ENCODE measurements around the gene TWIST2.

The TWIST2 gene

DNA sequence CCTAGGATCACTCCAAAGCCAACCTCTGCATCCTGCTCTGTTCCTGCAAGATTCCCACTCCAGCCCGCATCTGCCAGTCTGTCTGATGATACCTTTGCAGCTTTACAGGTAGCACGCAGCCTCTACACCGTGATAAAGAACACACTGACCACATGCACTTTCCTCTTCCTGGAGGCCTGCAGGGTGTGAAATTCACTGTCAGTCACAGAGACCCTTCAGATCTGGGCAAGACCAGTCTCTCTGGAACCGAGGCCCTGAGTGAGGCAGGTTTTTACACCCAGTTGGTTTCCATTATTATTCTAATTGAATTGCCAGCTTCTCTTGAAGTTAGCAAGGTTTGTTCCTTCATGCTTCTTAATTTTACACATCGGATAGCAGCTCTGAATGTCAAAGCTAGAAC is 30.5 kb upstream of the TWIST2 start:
- peaks cover 54% of the 10 kb centered on the region for H3K27me3 ChIP-seq (ENCODE audit: control insufficient read depth, insufficient read depth, low read length)
- no peak overlapping the region for H3K4me3 ChIP-seq (ENCODE audit: low read length)
- no peaks in the 10 kb centered on the region for H3K4me1 ChIP-seq (ENCODE audit: control insufficient read depth, insufficient read depth, low read length)
- no peak overlapping the region for H3K9ac ChIP-seq (ENCODE audit: low read depth, low read length)
- H3K9me3 ChIP-seq (replicated peaks; ENCODE audit: low read length): no peaks in the 10 kb centered on the region
- H3K4me2 ChIP-seq (ENCODE audit: low read length): no peak overlapping the region
- no peaks in the 10 kb centered on the region for H3K36me3 ChIP-seq (ENCODE audit: insufficient read depth, low read length)

DNA sequence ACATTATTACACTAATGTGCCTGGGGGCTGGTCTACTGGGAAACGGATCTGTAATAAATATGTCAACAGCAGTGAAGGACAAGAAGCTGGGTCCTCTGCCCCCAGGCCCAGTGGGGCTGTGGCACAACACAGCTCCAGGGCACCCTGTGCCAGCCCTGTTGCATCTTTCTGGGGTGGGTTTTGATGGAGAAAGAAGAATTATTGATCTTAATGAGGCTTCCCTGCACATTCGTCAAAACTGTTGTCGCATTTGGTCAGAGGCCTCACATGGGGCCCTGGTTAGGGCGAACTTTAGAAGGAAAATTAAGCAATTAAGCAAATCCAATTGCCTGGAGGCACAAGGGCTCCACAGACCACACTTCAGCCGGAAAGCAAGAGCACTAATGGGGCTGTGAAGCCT is 30.0 kb upstream of the TWIST2 start:
- H3K27me3 ChIP-seq (ENCODE audit: control insufficient read depth, insufficient read depth, low read length): peaks cover 58% of the 10 kb centered on the region
- no peak overlapping the region for H3K4me3 ChIP-seq (ENCODE audit: low read length)

DNA sequence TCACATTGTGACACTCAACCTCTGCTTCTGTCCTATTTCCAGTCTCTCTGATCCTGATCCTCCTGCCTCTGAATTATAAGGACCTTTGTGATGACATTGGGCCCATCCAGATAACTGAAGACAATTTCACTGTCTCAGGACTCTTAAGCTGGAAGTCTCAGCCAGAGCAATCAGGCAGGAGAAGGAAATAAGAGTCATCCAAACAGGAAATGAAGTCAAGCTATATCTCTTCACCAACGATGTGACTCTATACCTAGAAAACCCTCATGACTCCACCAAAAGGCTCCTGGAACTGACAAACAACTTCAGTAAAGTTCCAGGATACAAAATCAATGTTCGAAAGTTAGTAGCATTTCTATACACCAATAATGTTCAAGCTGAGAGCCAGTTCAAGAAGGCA is 29.3 kb upstream of the TWIST2 start:
- H3K4me3 ChIP-seq (ENCODE audit: low read length): no peak overlapping the region
- H3K27me3 ChIP-seq (ENCODE audit: control insufficient read depth, insufficient read depth, low read length): peaks cover 63% of the 10 kb centered on the region
- no peak overlapping the region for H3K4me2 ChIP-seq (ENCODE audit: low read length)
- H3K4me1 ChIP-seq (ENCODE audit: control insufficient read depth, insufficient read depth, low read length): no peaks in the 10 kb centered on the region
- no peak overlapping the region for H3K9ac ChIP-seq (ENCODE audit: low read depth, low read length)
- H3K36me3 ChIP-seq (ENCODE audit: insufficient read depth, low read length): no peaks in the 10 kb centered on the region
- no peaks in the 10 kb centered on the region for H3K9me3 ChIP-seq (replicated peaks; ENCODE audit: low read length)

More for the DNA sequence above, 30.0 kb upstream of the TWIST2 start:
- Histone ChIP-seq H3K4me2 (ENCODE audit: low read length) (no peak overlapping the region), H3K4me1 (ENCODE audit: control insufficient read depth, insufficient read depth, low read length) (no peaks in the 10 kb centered on the region), H3K36me3 (ENCODE audit: insufficient read depth, low read length) (no peaks in the 10 kb centered on the region), H3K9me3 (replicated peaks; ENCODE audit: low read length) (no peaks in the 10 kb centered on the region), H3K9ac (ENCODE audit: low read depth, low read length) (no peak overlapping the region)

- H3K4me2 ChIP-seq (ENCODE audit: low read length): no peak overlapping the region
Measured at GRCh38 chr2:238820197-238820596, 27.7 kb upstream of the TWIST2 start.

GRCh38 chr2:238820916-238821315 is 27.0 kb upstream of the TWIST2 start:
- no peak overlapping the region for H3K4me2 ChIP-seq (ENCODE audit: low read length)
- H3K9ac ChIP-seq (ENCODE audit: low read depth, low read length): no peak overlapping the region
- no peaks in the 10 kb centered on the region for H3K36me3 ChIP-seq (ENCODE audit: insufficient read depth, low read length)
- no peak overlapping the region for H3K4me3 ChIP-seq (ENCODE audit: low read length)
- H3K27me3 ChIP-seq (ENCODE audit: control insufficient read depth, insufficient read depth, low read length): peaks cover 64% of the 10 kb centered on the region
- no peaks in the 10 kb centered on the region for H3K9me3 ChIP-seq (replicated peaks; ENCODE audit: low read length)
- no peaks in the 10 kb centered on the region for H3K4me1 ChIP-seq (ENCODE audit: control insufficient read depth, insufficient read depth, low read length)

More at GRCh38 chr2:238820197-238820596, 27.7 kb upstream of the TWIST2 start:
- Histone ChIP-seq H3K27me3 (ENCODE audit: control insufficient read depth, insufficient read depth, low read length) (peaks cover 64% of the 10 kb centered on the region), H3K9me3 (replicated peaks; ENCODE audit: low read length) (no peaks in the 10 kb centered on the region), H3K36me3 (ENCODE audit: insufficient read depth, low read length) (no peaks in the 10 kb centered on the region), H3K4me1 (ENCODE audit: control insufficient read depth, insufficient read depth, low read length) (no peaks in the 10 kb centered on the region), H3K4me3 (ENCODE audit: low read length) (no peak overlapping the region), H3K9ac (ENCODE audit: low read depth, low read length) (no peak overlapping the region)

DNA sequence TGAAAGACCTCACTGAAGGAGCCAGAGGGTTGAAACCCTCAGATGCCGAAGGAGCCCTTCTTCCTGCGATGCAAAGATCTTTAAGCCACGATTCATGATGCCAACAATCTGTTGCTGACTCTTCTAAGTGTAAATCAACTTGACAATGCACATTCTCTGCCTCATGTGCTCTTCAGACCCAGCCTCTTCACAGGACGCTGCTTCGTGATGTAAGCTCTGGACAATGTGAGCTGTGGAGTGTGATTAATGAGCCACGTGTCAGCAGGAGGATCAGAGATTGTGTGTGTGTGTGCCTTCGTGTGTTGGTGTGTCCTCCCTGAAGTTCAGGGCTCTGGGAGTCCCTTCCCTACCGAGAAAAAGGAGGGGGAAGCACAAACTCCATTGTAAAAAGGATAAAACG is 26.5 kb upstream of the TWIST2 start:
- Histone ChIP-seq H3K4me3 (ENCODE audit: low read length) (no peak overlapping the region), H3K27me3 (ENCODE audit: control insufficient read depth, insufficient read depth, low read length) (peaks cover 59% of the 10 kb centered on the region), H3K9ac (ENCODE audit: low read depth, low read length) (no peak overlapping the region), H3K9me3 (replicated peaks; ENCODE audit: low read length) (no peaks in the 10 kb centered on the region), H3K4me2 (ENCODE audit: low read length) (no peak overlapping the region), H3K36me3 (ENCODE audit: insufficient read depth, low read length) (no peaks in the 10 kb centered on the region), H3K4me1 (ENCODE audit: control insufficient read depth, insufficient read depth, low read length) (no peaks in the 10 kb centered on the region)

GRCh38 chr2:238821944-238822670 is 25.8 kb upstream of the TWIST2 start:
- Histone ChIP-seq H3K9ac (ENCODE audit: low read depth, low read length) (no peak overlapping the region), H3K27me3 (ENCODE audit: control insufficient read depth, insufficient read depth, low read length) (peaks cover 53% of the 10 kb centered on the region), H3K36me3 (ENCODE audit: insufficient read depth, low read length) (no peaks in the 10 kb centered on the region), H3K4me1 (ENCODE audit: control insufficient read depth, insufficient read depth, low read length) (no peaks in the 10 kb centered on the region), H3K4me2 (ENCODE audit: low read length) (no peak overlapping the region), H3K9me3 (replicated peaks; ENCODE audit: low read length) (no peaks in the 10 kb centered on the region), H3K4me3 (ENCODE audit: low read length) (no peak overlapping the region)

- Histone ChIP-seq H3K4me1 (ENCODE audit: control insufficient read depth, insufficient read depth, low read length) (no peaks in the 10 kb centered on the region), H3K9ac (ENCODE audit: low read depth, low read length) (no peak overlapping the region), H3K4me3 (ENCODE audit: low read length) (no peak overlapping the region), H3K9me3 (replicated peaks; ENCODE audit: low read length) (no peaks in the 10 kb centered on the region), H3K27me3 (ENCODE audit: control insufficient read depth, insufficient read depth, low read length) (peaks cover 50% of the 10 kb centered on the region), H3K4me2 (ENCODE audit: low read length) (no peak overlapping the region), H3K36me3 (ENCODE audit: insufficient read depth, low read length) (no peaks in the 10 kb centered on the region)
Measured at GRCh38 chr2:238822955-238823354, 24.9 kb upstream of the TWIST2 start.

GRCh38 chr2:238831177-238831576 is 16.7 kb upstream of the TWIST2 start:
- Histone ChIP-seq H3K27me3 (ENCODE audit: control insufficient read depth, insufficient read depth, low read length) (peaks cover 69% of the 10 kb centered on the region), H3K9ac (ENCODE audit: low read depth, low read length) (no peak overlapping the region), H3K4me2 (ENCODE audit: low read length) (no peak overlapping the region), H3K36me3 (ENCODE audit: insufficient read depth, low read length) (no peaks in the 10 kb centered on the region), H3K4me3 (ENCODE audit: low read length) (no peak overlapping the region), H3K4me1 (ENCODE audit: control insufficient read depth, insufficient read depth, low read length) (no peaks in the 10 kb centered on the region), H3K9me3 (replicated peaks; ENCODE audit: low read length) (no peaks in the 10 kb centered on the region)

DNA sequence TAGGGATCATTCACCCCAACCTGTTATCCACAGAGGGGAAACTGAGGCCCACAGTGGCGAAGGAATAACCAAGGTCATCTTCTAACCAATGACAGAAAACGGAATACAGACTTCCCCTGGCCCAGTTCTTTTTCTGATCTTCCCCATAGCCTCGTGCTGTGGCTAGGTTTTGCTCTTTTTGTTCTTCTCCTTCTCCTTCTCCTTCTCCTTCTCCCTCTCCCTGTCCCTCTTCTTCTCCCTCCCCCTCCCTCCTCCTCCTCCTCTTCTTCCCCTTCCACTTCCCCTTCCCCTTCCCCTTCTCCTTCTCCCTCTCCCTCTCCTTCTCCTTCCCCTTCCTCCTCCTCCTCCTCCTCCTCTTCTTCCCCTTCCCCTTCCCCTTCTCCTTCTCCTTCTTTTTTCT is 12.9 kb upstream of the TWIST2 start:
- no peak overlapping the region for H3K4me2 ChIP-seq (ENCODE audit: low read length)
- H3K4me1 ChIP-seq (ENCODE audit: control insufficient read depth, insufficient read depth, low read length): no peaks in the 10 kb centered on the region
- no peaks in the 10 kb centered on the region for H3K9me3 ChIP-seq (replicated peaks; ENCODE audit: low read length)
- no peaks in the 10 kb centered on the region for H3K36me3 ChIP-seq (ENCODE audit: insufficient read depth, low read length)
- peaks cover 62% of the 10 kb centered on the region for H3K27me3 ChIP-seq (ENCODE audit: control insufficient read depth, insufficient read depth, low read length)
- no peak overlapping the region for H3K9ac ChIP-seq (ENCODE audit: low read depth, low read length)
- H3K4me3 ChIP-seq (ENCODE audit: low read length): no peak overlapping the region

DNA sequence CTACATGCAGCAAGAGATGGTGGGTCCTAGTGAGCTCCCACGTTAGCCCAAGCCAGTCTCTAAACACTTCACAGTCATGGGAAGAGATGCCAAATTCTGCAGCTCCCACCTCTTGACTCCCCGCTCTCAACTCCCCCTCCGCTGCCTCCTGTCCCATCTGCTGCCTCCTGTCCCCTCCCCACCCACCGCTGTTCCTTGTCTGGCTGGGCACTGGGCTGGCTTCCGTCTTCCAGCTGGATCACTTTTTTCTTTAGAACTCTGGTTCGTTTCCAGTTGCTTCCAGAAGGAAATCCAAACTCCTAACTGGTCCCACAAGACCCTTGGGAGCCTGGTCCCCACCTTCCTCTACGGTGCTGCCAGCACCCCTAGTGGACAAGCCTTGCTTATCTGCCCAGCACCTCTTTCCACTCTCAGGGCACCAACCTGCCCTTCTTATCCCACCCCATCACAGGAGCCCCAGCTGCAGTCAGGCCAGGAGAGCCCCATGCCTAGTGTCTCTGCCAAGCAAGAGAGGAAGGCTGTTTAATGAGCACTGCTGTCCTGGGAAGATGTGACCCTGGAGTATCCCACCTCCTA is 12.1 kb upstream of the TWIST2 start:
- H3K36me3 ChIP-seq (ENCODE audit: insufficient read depth, low read length): no peaks in the 10 kb centered on the region
- no peak overlapping the region for H3K9ac ChIP-seq (ENCODE audit: low read depth, low read length)
- H3K4me3 ChIP-seq (ENCODE audit: low read length): no peak overlapping the region
- H3K27me3 ChIP-seq (ENCODE audit: control insufficient read depth, insufficient read depth, low read length): peaks cover 54% of the 10 kb centered on the region
- no peaks in the 10 kb centered on the region for H3K4me1 ChIP-seq (ENCODE audit: control insufficient read depth, insufficient read depth, low read length)
- no peaks in the 10 kb centered on the region for H3K9me3 ChIP-seq (replicated peaks; ENCODE audit: low read length)
- H3K4me2 ChIP-seq (ENCODE audit: low read length): no peak overlapping the region

DNA sequence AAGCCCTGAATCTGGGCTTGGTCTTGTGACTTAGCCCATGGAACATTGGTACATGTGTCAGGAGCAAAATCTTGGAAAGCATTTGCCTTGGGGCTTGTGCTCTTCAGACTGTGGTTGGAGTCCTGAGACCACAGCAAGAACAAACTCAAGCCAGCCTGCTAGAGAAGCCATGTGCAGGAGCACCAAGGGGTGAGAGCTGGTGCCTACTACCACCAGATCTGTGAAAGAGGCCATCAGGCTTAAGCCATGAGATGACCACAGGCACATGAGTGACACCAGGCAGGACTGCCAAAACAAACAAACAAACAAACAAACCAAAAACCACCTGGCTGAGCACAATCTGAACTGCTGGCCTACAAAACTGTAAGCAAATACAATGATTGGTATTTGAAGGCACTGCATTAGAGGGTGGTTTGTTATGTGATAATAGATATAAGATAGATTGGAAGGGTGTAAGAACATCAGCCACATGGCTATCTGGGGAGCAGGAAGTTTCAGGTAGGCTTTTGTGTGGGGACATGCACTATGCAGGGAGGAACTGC is 9.0 kb upstream of the TWIST2 start:
- Histone ChIP-seq H3K4me1 (ENCODE audit: control insufficient read depth, insufficient read depth, low read length) (no peaks in the 10 kb centered on the region), H3K4me2 (ENCODE audit: low read length) (no peak overlapping the region), H3K36me3 (ENCODE audit: insufficient read depth, low read length) (no peaks in the 10 kb centered on the region), H3K4me3 (ENCODE audit: low read length) (no peak overlapping the region), H3K9ac (ENCODE audit: low read depth, low read length) (no peak overlapping the region), H3K9me3 (replicated peaks; ENCODE audit: low read length) (no peaks in the 10 kb centered on the region), H3K27me3 (ENCODE audit: control insufficient read depth, insufficient read depth, low read length) (peaks cover 24% of the 10 kb centered on the region)

All from skeletal muscle satellite cell (primary cell).